GM12878 (cell line): ENCODE measurements around the gene FPGS. TPM values are rescaled to one million over a fixed set of nuclear protein-coding genes. Genes with fewer than 3 reads are reported as not detected.

Experiments used
- BACH1 ChIP-seq: fragments of 450-650 bp; IDR thresholded peaks from 2 replicates; pipeline ENCODE4 v1.6.1; 2017; ENCODE audit warnings: mild to moderate bottlenecking, borderline replicate concordance
- CHD4 ChIP-seq: fragments of 200-600 bp; sonication (generic); IDR thresholded peaks from 2 replicates; pipeline ENCODE4 v1.6.1; 2016; ENCODE audit warnings: mild to moderate bottlenecking
- E2F8 ChIP-seq: fragments of 450-650 bp; IDR thresholded peaks from 2 replicates; pipeline ENCODE4 v1.6.1; 2018; ENCODE audit warnings: mild to moderate bottlenecking, low read depth, moderate library complexity; ENCODE audit not compliant: partially characterized antibody
- EED ChIP-seq: sonication (generic); IDR thresholded peaks from 2 replicates; pipeline ENCODE4 v1.6.1; 2016; ENCODE audit warnings: antibody characterized with exemption, low read depth
- EZH2 ChIP-seq: IDR thresholded peaks from 2 replicates; pipeline ENCODE4 v1.6.1; 2012; ENCODE audit warnings: low read depth, mild to moderate bottlenecking, control low read depth, inconsistent platforms, low read length, borderline replicate concordance; ENCODE audit not compliant: control insufficient read depth
- IKZF1 ChIP-seq: fragments of 450-650 bp; conservative IDR thresholded peaks from 2 replicates; pipeline ENCODE4 v1.6.1; 2017; ENCODE audit warnings: antibody characterized with exemption, mild to moderate bottlenecking
- KDM1A ChIP-seq: fragments of 200-600 bp; sonication (generic); IDR thresholded peaks from 2 replicates; pipeline ENCODE4 v1.6.1; 2016; ENCODE audit warnings: borderline replicate concordance
- MYC ChIP-seq: IDR thresholded peaks from 2 replicates; pipeline ENCODE4 v1.6.1; 2011; ENCODE audit warnings: mild to moderate bottlenecking, low read length, moderate library complexity, inconsistent platforms; ENCODE audit not compliant: insufficient read depth, insufficient replicate concordance, insufficient read length, severe bottlenecking
- NR2C1 ChIP-seq: fragments of 450-650 bp; IDR thresholded peaks from 2 replicates; pipeline ENCODE4 v1.6.1; 2017; ENCODE audit warnings: antibody characterized with exemption, mild to moderate bottlenecking, moderate library complexity
- NR2F1 ChIP-seq: fragments of 450-650 bp; conservative IDR thresholded peaks from 2 replicates; pipeline ENCODE4 v1.6.1; 2017; ENCODE audit warnings: mild to moderate bottlenecking
- PML ChIP-seq: IDR thresholded peaks from 2 replicates; pipeline ENCODE4 v1.6.1; 2012; ENCODE audit warnings: low read length, inconsistent platforms
- POLR2AphosphoS2 ChIP-seq: IDR thresholded peaks from 2 replicates; pipeline ENCODE4 v1.6.1; 2011; ENCODE audit warnings: low read depth, mild to moderate bottlenecking, low read length, improper control_type of control experiment, moderate library complexity
- REST ChIP-seq: IDR thresholded peaks from 2 replicates; pipeline ENCODE4 v1.6.1; 2012; ENCODE audit warnings: mild to moderate bottlenecking, low read depth, low read length
- SIX5 ChIP-seq: IDR thresholded peaks from 2 replicates; pipeline ENCODE4 v1.6.1; 2011; ENCODE audit warnings: mild to moderate bottlenecking, low read depth, low read length, moderate library complexity; ENCODE audit not compliant: severe bottlenecking
- SMC3 ChIP-seq: IDR thresholded peaks from 2 replicates; pipeline ENCODE4 v1.6.1; 2011; ENCODE audit warnings: low read length, improper control_type of control experiment, borderline replicate concordance
- SUZ12 ChIP-seq: fragments of 200-600 bp; sonication (generic); IDR thresholded peaks from one replicate; pipeline ENCODE4 v1.6.1; 2018; ENCODE audit warnings: antibody characterized with exemption, mild to moderate bottlenecking; ENCODE audit not compliant: unreplicated experiment
- TCF12 ChIP-seq: IDR thresholded peaks from 2 replicates; pipeline ENCODE4 v1.6.1; 2011; ENCODE audit warnings: low read depth, mild to moderate bottlenecking, low read length
- TCF3 ChIP-seq: IDR thresholded peaks from 2 replicates; pipeline ENCODE4 v1.6.1; 2012; ENCODE audit warnings: low read depth, mild to moderate bottlenecking, low read length, borderline replicate concordance; ENCODE audit not compliant: insufficient read depth
- WRNIP1 ChIP-seq: IDR thresholded peaks from 2 replicates; pipeline ENCODE4 v1.6.1; 2011; ENCODE audit warnings: low read depth, low read length, improper control_type of control experiment, borderline replicate concordance
- ZBTB11 ChIP-seq: fragments of 450-650 bp; formaldehyde crosslinking; IDR thresholded peaks from 2 replicates; pipeline ENCODE4 v1.5.0; 2022; ENCODE audit warnings: mild to moderate bottlenecking, missing genetic modification characterization
- polyA plus RNA-seq, 11 experiments: library from polyadenylated mRNA; depleted of rRNA in 4 of 11; unstranded in 6 of 11; stranded (reverse) in 5 of 11; fragments of >200 nt; fragmentation: Nextera tagmentation in 4 of 11; fragmentation: Illumina TruSeq in 1 of 11; extraction: Ambion mirVana in 4 of 11; extraction: Trizol in 1 of 11; gene quantifications; 1 replicate in 1 of 11; 2 replicates in 10 of 11; pipeline versions ENCODE4 v1.2.1 to v1.2.3, GENCODE V29; 2011 to 2016; ENCODE audit warnings: inconsistent platforms in 2 of 11, missing spikeins in 2 of 11, low read depth in 1 of 11
- total RNA-seq, 4 experiments: library from RNA; depleted of rRNA in 3 of 4; stranded (reverse); fragments of >200 nt in 3 of 4; fragmentation: Illumina TruSeq in 1 of 4; extraction: Trizol in 1 of 4; gene quantifications; 2 replicates each; pipeline versions ENCODE4 v1.2.1 to v1.2.3, GENCODE V29; 2013 to 2021

FPGS gene
- total and polyA plus RNA-seq, 10 of the 15 experiments (the other 5 are each of a cell fraction or from before 2014, with no cell fraction given), result 1.2 to 127 (median 80.4) TPM

- TF ChIP-seq E2F8 (no peak), SUZ12 (no peak), PML (no peak), ZBTB11 (no peak), CHD4 (no peak), NR2F1 (peak; percentile 41; the same call in 1 of the 2 replicates), SIX5 (no peak), BACH1 (0 out of 2 replicates have a peak, but pooled peaks have one; percentile 8), POLR2AphosphoS2 (no peak; the same call in 1 of the 2 replicates), REST (no peak), KDM1A (no peak), WRNIP1 (0 out of 2 replicates have a peak, but pooled peaks have one; percentile 67), EZH2 (no peak), MYC (no peak), EED (peak; percentile 73), NR2C1 (peak; percentile 15; the same call in 1 of the 2 replicates), TCF12 (0 out of 2 replicates have a peak, but pooled peaks have one; percentile 10), SMC3 (no peak), IKZF1 (peak; percentile 90), TCF3 (no peak)
These were observed 19.3 kb upstream of the FPGS start (continued) for GRCh38 chr9:127783111-127784008.
